ENCODE results near the gene CRAT.

CRAT gene

GRCh38 chr9:129054163-129054851, 56.3 kb downstream of the CRAT start:
- no peaks in the 10 kb centered on the region for H3K27me3 ChIP-seq (ENCODE audit: control insufficient read depth, insufficient read depth, low read length)
- no peak overlapping the region for H3K27ac ChIP-seq (ENCODE audit: low read depth, low read length)
- H3K4me1 ChIP-seq (ENCODE audit: control insufficient read depth, insufficient read depth, low read length) = no peaks in the 10 kb centered on the region
- H3K9ac ChIP-seq (ENCODE audit: low read length) = no peak overlapping the region
- H3K36me3 ChIP-seq (ENCODE audit: control insufficient read depth, insufficient read depth, low read length) = peaks cover 34% of the 10 kb centered on the region
- no peak overlapping the region for H3K4me3 ChIP-seq (ENCODE audit: low read depth, low read length)
- no peaks in the 10 kb centered on the region for H3K9me3 ChIP-seq (ENCODE audit: control insufficient read depth, insufficient read depth, low read depth, low read length)

- H3K9ac ChIP-seq (ENCODE audit: low read length) = no peak overlapping the region
- H3K4me1 ChIP-seq (ENCODE audit: control insufficient read depth, insufficient read depth, low read length) = no peaks in the 10 kb centered on the region
- H3K27me3 ChIP-seq (ENCODE audit: control insufficient read depth, insufficient read depth, low read length) = no peaks in the 10 kb centered on the region
- H3K36me3 ChIP-seq (ENCODE audit: control insufficient read depth, insufficient read depth, low read length) = peaks cover 38% of the 10 kb centered on the region
- no peak overlapping the region for H3K27ac ChIP-seq (ENCODE audit: low read depth, low read length)
- no peaks in the 10 kb centered on the region for H3K9me3 ChIP-seq (ENCODE audit: control insufficient read depth, insufficient read depth, low read depth, low read length)
- H3K4me3 ChIP-seq (ENCODE audit: low read depth, low read length) = no peak overlapping the region
Measured at GRCh38 chr9:129053020-129053419, 57.6 kb downstream of the CRAT start.

- Histone ChIP-seq H3K9ac (ENCODE audit: low read length) (no peak overlapping the region), H3K4me1 (ENCODE audit: control insufficient read depth, insufficient read depth, low read length) (no peaks in the 10 kb centered on the region), H3K27ac (ENCODE audit: low read depth, low read length) (no peak overlapping the region), H3K4me3 (ENCODE audit: low read depth, low read length) (no peak overlapping the region), H3K36me3 (ENCODE audit: control insufficient read depth, insufficient read depth, low read length) (peaks cover 41% of the 10 kb centered on the region), H3K27me3 (ENCODE audit: control insufficient read depth, insufficient read depth, low read length) (no peaks in the 10 kb centered on the region), H3K9me3 (ENCODE audit: control insufficient read depth, insufficient read depth, low read depth, low read length) (no peaks in the 10 kb centered on the region)
Measured at GRCh38 chr9:129052592-129052991, 58.0 kb downstream of the CRAT start.

Data from HUES6 (cell line).